IgD-negative memory B cell (primary cell): ENCODE data around the gene CTDNEP1. TPM values are rescaled to one million over a fixed set of nuclear protein-coding genes. Genes with fewer than 3 reads are reported as not detected.

Source experiments
- H3K27ac Mint-ChIP-seq, 3 donors: one replicate each; pipeline ENCODE4 v1.8.0; 2020 to 2022; ENCODE audit warnings: mild to moderate bottlenecking in 3 of 3, mixed read lengths in 3 of 3, moderate library complexity in 1 of 3
- H3K27me3 Mint-ChIP-seq: one replicate; pipeline ENCODE4 v1.8.0; 2021; ENCODE audit warnings: mixed read lengths
- H3K36me3 Mint-ChIP-seq: one replicate; pipeline ENCODE4 v1.8.0; 2020; ENCODE audit warnings: mild to moderate bottlenecking, mixed read lengths
- H3K4me1 Mint-ChIP-seq, 3 donors: one replicate each; pipeline ENCODE4 v1.8.0; 2020 to 2022; ENCODE audit warnings: mixed read lengths in 3 of 3, mild to moderate bottlenecking in 1 of 3
- H3K4me3 Mint-ChIP-seq, 4 donors: one replicate each; pipeline ENCODE4 v1.8.0; 2020 to 2022; ENCODE audit warnings: mild to moderate bottlenecking in 4 of 4, mixed read lengths in 4 of 4, moderate library complexity in 3 of 4
- H3K9me3 Mint-ChIP-seq, 3 donors: one replicate each; pipeline ENCODE4 v1.8.0; 2020 to 2021; ENCODE audit warnings: mixed read lengths in 3 of 3, mild to moderate bottlenecking in 1 of 3
- polyA plus RNA-seq: library from polyadenylated mRNA; unstranded; fragments of 300-500 nt; fragmentation: Illumina TruSeq; gene quantifications from one replicate; pipeline ENCODE4 v1.2.3, GENCODE V29; 2021

The CTDNEP1 gene
- polyA plus RNA-seq, 1 donor from 2014 or later: 48.7 TPM

- Mint-ChIP-seq H3K27me3 (peaks cover 2% of the 10 kb centered on the region), H3K4me3 (peak overlapping the region in 2 of 4 donors; percentile 12 to 93), H3K9me3 (no peaks in the 10 kb centered on the region), H3K36me3 (no peaks in the 10 kb centered on the region), H3K27ac (peak overlapping the region in 1 of 3 donors; percentile 18), H3K4me1 (peaks cover 18 to 19% (median 19%) of the 10 kb centered on the region in 3 donors)
These were observed 29.2 kb downstream of the CTDNEP1 start for GRCh38 chr17:7222093-7222971.

- no peaks in the 10 kb centered on the region for H3K9me3 Mint-ChIP-seq
- peak overlapping the region; percentile 13 to 96 (median 93) for H3K4me3 Mint-ChIP-seq
- peaks cover 4% of the 10 kb centered on the region for H3K27me3 Mint-ChIP-seq
- peaks cover 18 to 19% (median 19%) of the 10 kb centered on the region in 3 donors for H3K4me1 Mint-ChIP-seq
- no peaks in the 10 kb centered on the region for H3K36me3 Mint-ChIP-seq
- H3K27ac Mint-ChIP-seq: peak overlapping the region in 1 of 3 donors; percentile 90
These were observed 30.0 kb downstream of the CTDNEP1 start for GRCh38 chr17:7221278-7222092.

DNA sequence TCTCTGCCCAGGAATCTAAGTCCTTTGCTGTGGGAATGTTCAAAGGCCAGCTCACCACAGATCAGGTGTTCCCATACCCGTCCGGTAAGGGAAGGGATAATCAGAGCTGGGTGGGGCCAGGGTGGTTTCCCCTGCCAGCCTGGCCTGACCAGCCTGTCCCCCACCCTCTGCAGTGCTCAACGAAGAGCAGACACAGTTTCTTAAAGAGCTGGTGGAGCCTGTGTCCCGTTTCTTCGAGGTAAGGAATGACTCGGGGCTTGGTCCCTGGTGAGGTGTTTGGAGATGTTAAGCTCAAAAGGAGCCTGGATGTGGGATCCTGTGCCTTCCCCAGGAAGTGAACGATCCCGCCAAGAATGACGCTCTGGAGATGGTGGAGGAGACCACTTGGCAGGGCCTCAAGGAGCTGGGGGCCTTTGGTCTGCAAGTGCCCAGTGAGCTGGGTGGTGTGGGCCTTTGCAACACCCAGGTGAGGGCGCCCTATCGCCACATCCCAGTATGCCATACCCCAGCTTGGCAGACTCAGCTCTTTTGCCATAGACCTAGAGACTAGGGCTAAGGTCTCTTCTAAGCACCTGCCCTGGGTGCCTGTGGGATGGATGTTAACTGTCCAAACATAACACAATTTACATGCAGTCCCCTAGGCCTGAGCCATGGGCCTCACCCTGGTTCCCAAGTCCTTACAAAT, 30.8 kb downstream of the CTDNEP1 start:
- Mint-ChIP-seq H3K4me1 (peaks cover 19% of the 10 kb centered on the region in 3 donors), H3K27ac (peak overlapping the region; percentile 90 to 95 (median 91)), H3K27me3 (peaks cover 4% of the 10 kb centered on the region), H3K4me3 (peak overlapping the region; percentile 93 to 98 (median 94)), H3K9me3 (no peaks in the 10 kb centered on the region), H3K36me3 (no peaks in the 10 kb centered on the region)

DNA sequence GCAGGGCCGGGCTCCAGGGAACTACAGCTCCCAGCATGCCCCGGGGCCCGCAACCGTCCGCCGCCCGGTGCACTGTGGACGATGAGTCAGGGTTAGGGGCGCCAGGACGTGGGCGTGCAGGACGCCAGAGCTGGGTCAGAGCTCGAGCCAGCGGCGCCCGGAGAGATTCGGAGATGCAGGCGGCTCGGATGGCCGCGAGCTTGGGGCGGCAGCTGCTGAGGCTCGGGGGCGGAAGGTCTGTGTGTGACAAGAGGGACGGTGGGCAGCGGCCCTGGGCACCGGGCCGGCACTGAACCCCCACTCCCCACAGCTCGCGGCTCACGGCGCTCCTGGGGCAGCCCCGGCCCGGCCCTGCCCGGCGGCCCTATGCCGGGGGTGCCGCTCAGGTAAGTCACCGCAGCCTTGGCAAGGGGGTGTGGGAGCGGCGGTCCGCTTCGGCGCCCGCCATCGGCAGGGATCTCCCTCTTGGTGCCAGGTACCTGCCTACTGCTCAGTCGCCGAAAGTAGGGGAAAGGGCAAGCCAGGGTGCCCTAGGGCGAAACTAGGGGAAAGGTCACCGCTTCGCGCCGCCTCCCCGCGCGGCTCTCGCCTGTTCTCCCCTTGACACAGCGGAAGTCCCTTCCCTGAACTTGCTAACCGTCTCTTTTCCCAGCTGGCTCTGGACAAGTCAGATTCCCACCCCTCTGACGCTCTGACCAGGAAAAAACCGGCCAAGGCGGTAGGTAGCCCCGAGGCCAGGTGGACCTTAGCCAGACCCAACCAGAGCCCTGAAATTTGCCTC, 31.5 kb downstream of the CTDNEP1 start, which contains the start of the genes ACADVL and DLG4:
ACADVL (plus strand) TSS at position 127 of the 781 bp plus-strand sequence; CDS start at position 174, 47 bp downstream.
DLG4 (minus strand) TSS at position 25 of the 781 bp plus-strand sequence.
- no peaks in the 10 kb centered on the region for H3K36me3 Mint-ChIP-seq
- no peaks in the 10 kb centered on the region for H3K9me3 Mint-ChIP-seq
- peaks cover 19 to 23% (median 21%) of the 10 kb centered on the region in 3 donors for H3K4me1 Mint-ChIP-seq
- peak within 1 kb of the TSS; percentile 93 to 98 (median 94) for H3K4me3 Mint-ChIP-seq
- peaks cover 4% of the 10 kb centered on the region for H3K27me3 Mint-ChIP-seq
- H3K27ac Mint-ChIP-seq: peak within 1 kb of the TSS; percentile 90 to 96 (median 91)

- Mint-ChIP-seq H3K27ac (peak overlapping the region; percentile 90 to 96 (median 91)), H3K4me3 (peak overlapping the region; percentile 93 to 98 (median 94)), H3K4me1 (peaks cover 19 to 29% (median 25%) of the 10 kb centered on the region in 3 donors), H3K36me3 (no peaks in the 10 kb centered on the region), H3K9me3 (no peaks in the 10 kb centered on the region), H3K27me3 (peaks cover 4% of the 10 kb centered on the region)
These were observed 32.2 kb downstream of the CTDNEP1 start for GRCh38 chr17:7219229-7219811.

GRCh38 chr17:7218758-7219157, 32.8 kb downstream of the CTDNEP1 start:
- Mint-ChIP-seq H3K4me3 (peak overlapping the region in 2 of 4 donors; percentile 93 to 96), H3K27me3 (peaks cover 7% of the 10 kb centered on the region), H3K4me1 (peaks cover 23 to 33% (median 30%) of the 10 kb centered on the region in 3 donors), H3K36me3 (no peaks in the 10 kb centered on the region), H3K9me3 (no peaks in the 10 kb centered on the region), H3K27ac (peak overlapping the region; percentile 86 to 91 (median 90))

- H3K27me3 Mint-ChIP-seq: peaks cover 7% of the 10 kb centered on the region
- no peaks in the 10 kb centered on the region for H3K36me3 Mint-ChIP-seq
- H3K4me3 Mint-ChIP-seq: peak overlapping the region in 3 of 4 donors; percentile 70 to 93 (median 71)
- peaks cover 26 to 36% (median 35%) of the 10 kb centered on the region in 3 donors for H3K4me1 Mint-ChIP-seq
- no peaks in the 10 kb centered on the region for H3K9me3 Mint-ChIP-seq
- H3K27ac Mint-ChIP-seq: peak overlapping the region in 1 of 3 donors; percentile 57
These were observed 33.4 kb downstream of the CTDNEP1 start for GRCh38 chr17:7218166-7218565.

DNA sequence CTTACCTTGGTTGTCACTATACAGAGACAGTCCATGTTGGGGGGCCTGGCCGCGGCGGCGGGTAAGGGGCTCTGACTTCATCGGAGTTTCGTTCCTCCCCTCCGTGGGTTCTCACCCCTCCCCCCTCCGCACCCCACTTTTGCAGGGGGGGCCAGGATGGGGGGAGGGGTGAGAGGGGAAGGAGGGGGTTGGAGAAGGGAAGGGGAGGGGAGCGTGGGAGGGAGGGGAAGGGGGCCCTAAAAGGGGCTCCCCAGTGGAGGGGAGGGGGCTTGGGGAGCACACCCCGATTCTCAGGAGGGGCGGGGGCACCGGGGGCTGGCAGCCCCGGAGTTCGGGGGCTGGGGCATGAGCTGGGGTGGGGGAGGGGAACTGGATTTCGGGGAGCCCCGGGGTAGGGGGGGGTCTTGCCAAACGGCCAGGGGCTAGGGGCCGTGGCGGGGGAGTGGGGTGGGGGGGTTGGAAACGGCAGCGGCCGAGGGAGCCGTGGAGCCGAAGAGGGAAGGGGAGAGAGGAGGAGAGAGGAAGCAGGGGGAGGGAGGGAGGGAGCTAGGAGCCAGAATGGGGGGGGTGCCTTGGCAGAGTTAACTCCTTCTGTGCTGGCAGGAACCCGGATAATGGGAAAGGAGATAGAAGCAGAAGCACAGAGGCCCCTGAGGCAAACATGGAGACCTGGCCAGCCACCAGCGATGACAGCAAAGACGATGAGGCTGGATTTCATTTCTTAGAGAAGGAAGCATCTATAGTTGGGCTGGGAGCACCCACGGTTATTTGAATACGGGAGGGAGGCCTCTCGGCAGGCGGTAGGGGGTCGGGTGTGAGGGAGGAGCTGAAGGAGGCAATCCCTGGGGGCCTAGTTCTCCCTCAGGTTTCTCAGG, 34.2 kb downstream of the CTDNEP1 start:
- H3K27ac Mint-ChIP-seq: peak overlapping the region in 2 of 3 donors; percentile 71 to 73
- peak overlapping the region in 3 of 4 donors; percentile 70 to 93 (median 71) for H3K4me3 Mint-ChIP-seq

GRCh38 chr17:7216242-7217112, 35.1 kb downstream of the CTDNEP1 start:
- peak overlapping the region in 2 of 3 donors; percentile 71 to 73 for H3K27ac Mint-ChIP-seq
- H3K9me3 Mint-ChIP-seq: no peaks in the 10 kb centered on the region
- peaks cover 9% of the 10 kb centered on the region for H3K27me3 Mint-ChIP-seq
- no peaks in the 10 kb centered on the region for H3K36me3 Mint-ChIP-seq
- peak overlapping the region in 2 of 4 donors; percentile 37 to 77 for H3K4me3 Mint-ChIP-seq
- peaks cover 31 to 40% (median 35%) of the 10 kb centered on the region in 3 donors for H3K4me1 Mint-ChIP-seq

More for the DNA sequence above, 34.2 kb downstream of the CTDNEP1 start:
- no peaks in the 10 kb centered on the region for H3K36me3 Mint-ChIP-seq
- H3K27me3 Mint-ChIP-seq: peaks cover 7% of the 10 kb centered on the region
- peaks cover 28 to 36% (median 35%) of the 10 kb centered on the region in 3 donors for H3K4me1 Mint-ChIP-seq
- H3K9me3 Mint-ChIP-seq: no peaks in the 10 kb centered on the region

- H3K9me3 Mint-ChIP-seq: no peaks in the 10 kb centered on the region
- peaks cover 9% of the 10 kb centered on the region for H3K27me3 Mint-ChIP-seq
- no peaks in the 10 kb centered on the region for H3K36me3 Mint-ChIP-seq
- peaks cover 24 to 36% (median 33%) of the 10 kb centered on the region in 3 donors for H3K4me1 Mint-ChIP-seq
- H3K4me3 Mint-ChIP-seq: peak overlapping the region in 1 of 4 donors; percentile 37
- H3K27ac Mint-ChIP-seq: peak overlapping the region in 1 of 3 donors; percentile 71
These were observed 35.8 kb downstream of the CTDNEP1 start for GRCh38 chr17:7215652-7216180.

GRCh38 chr17:7215136-7215638, 36.3 kb downstream of the CTDNEP1 start:
- Mint-ChIP-seq H3K36me3 (no peaks in the 10 kb centered on the region), H3K27me3 (peaks cover 9% of the 10 kb centered on the region), H3K4me1 (peaks cover 19 to 36% (median 28%) of the 10 kb centered on the region in 3 donors), H3K4me3 (peak overlapping the region; percentile 92 to 96 (median 94)), H3K27ac (peak overlapping the region; percentile 98 to 99 (median 98)), H3K9me3 (no peaks in the 10 kb centered on the region)
